Natural killer cell treated with Interleukin-12 subunit alpha and Interleukin-12 subunit beta and Interleukin-15 and Interleukin-18, amount 100 ng/mL, for 72 hours (primary cell): ENCODE results near the gene PCK2. TPM values are rescaled to one million over a fixed set of nuclear protein-coding genes. Genes with fewer than 3 reads are reported as not detected.
"Not testable (repeated sequence)": the region's sequence is repeated elsewhere in the genome, so short reads cannot be mapped to it uniquely, and the experiment has no call there.

ENCODE experiments used
- ATAC-seq, 2 donors: fragments of 150-1000 bp; cut with Tn5 transposase in 1 of 2; sonication (Bioruptor Pico), chemical (Tn5 transposase) in 1 of 2; 2 replicates each; pipeline ENCODE4 v1.10.0; 2021
- DNase-seq: peaks from one replicate; pipeline ENCODE4 v3.0.0; 2022; ENCODE audit warnings: low spot score
- H3K27ac Mint-ChIP-seq, 2 donors: 1 replicate in 1 of 2; 2 replicates in 1 of 2; pipeline ENCODE4 v1.8.0; 2022; ENCODE audit warnings: mixed read lengths in 2 of 2, mild to moderate bottlenecking in 1 of 2, moderate library complexity in 1 of 2
- H3K27me3 Mint-ChIP-seq, 2 donors: 1 replicate in 1 of 2; 2 replicates in 1 of 2; pipeline ENCODE4 v1.8.0; 2022; ENCODE audit warnings: mixed read lengths in 2 of 2
- H3K36me3 Mint-ChIP-seq: one replicate; pipeline ENCODE4 v1.8.0; 2022; ENCODE audit warnings: mixed read lengths
- H3K4me1 Mint-ChIP-seq, 2 donors: 1 replicate in 1 of 2; 2 replicates in 1 of 2; pipeline ENCODE4 v1.8.0; 2022; ENCODE audit warnings: low read depth in 2 of 2, mixed read lengths in 2 of 2, mild to moderate bottlenecking in 1 of 2
- H3K4me3 Mint-ChIP-seq: one replicate; pipeline ENCODE4 v1.8.0; 2022; ENCODE audit warnings: mixed read lengths
- H3K9me3 Mint-ChIP-seq: 2 replicates; pipeline ENCODE4 v1.8.0; 2022; ENCODE audit warnings: mixed read lengths
- total RNA-seq, 2 donors: library from RNA; stranded (reverse); gene quantifications; one replicate each; pipeline ENCODE4 v1.2.3, GENCODE V29; 2022

The PCK2 gene
- total RNA-seq, 2 donors from 2014 or later: 30.4 to 68.3 TPM

DNA sequence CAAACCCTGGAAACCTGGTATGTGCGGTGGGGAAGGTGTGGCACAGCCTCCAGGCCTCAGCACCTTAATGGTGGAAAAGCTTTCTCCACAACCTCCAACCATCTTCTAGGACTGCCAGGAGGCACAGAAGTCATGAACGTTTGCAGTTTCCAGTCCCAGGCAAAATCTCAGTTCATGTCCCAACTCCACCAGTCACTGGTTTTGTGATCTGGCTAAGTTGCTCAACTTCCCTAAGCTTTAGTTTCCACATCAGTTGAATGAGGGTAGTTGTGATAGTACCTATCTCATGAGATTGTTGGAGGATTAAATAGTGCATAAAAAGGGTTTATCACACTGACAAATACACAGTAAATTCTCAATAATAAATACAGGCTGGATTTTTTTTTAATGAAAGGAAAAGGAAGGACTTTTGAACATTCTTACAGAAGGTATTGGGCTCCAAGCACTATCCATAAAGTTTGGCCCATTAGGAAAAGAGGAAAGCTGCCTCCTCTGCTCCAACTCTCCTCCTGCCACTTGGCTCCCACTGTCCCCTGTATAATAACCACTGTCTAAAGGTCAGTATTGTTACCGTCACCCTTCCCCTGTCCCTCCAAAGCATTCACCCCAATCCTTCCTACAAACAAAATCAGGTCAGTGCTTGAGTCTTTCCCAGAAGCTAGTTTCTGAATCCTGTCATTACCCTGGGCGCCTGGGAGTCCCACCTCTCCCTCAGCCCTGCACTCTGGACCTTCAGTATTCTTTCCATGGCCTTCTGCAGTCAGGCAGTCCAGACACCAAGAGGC is 6.3 kb downstream of the PCK2 start:
- Mint-ChIP-seq H3K27ac (no peak overlapping the region), H3K36me3 (peaks cover 6% of the 10 kb centered on the region), H3K9me3 (no peaks in the 10 kb centered on the region), H3K4me1 (peaks cover 10 to 12% of the 10 kb centered on the region in 2 donors), H3K27me3 (no peaks in the 10 kb centered on the region), H3K4me3 (no peak overlapping the region)
- ATAC-seq: no peak
- DNase-seq: no peak

DNA sequence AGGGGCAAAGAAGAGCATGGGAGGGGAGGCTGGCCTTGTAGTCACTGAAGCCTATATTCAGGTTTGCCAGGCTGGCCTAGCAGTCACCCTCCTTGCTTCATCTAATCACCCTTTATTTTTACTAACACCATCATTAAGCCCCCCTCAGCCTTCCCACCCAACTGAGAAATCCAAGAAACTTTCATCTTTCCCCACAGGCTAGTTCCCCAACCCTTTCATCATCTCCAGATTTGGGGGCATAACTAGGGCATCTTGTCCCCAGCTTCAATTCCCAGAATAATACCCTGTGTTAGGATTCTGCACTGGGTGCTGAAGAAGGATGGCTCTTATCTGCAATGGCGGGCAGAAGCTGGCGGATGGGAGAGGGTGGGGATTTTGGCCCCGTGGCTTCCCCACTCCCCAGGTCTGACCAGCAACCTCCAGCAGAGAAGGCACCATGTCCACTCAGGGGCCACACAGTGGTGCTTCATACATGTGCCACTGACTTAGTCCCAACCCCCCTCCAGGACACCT is 6.9 kb downstream of the PCK2 start:
- H3K4me3 Mint-ChIP-seq: no peak overlapping the region
- peaks cover 6% of the 10 kb centered on the region for H3K36me3 Mint-ChIP-seq
- DNase-seq (no peak), ATAC-seq (no peak)
- no peak overlapping the region for H3K27ac Mint-ChIP-seq
- no peaks in the 10 kb centered on the region for H3K27me3 Mint-ChIP-seq
- H3K4me1 Mint-ChIP-seq: peaks cover 6 to 9% of the 10 kb centered on the region in 2 donors
- no peaks in the 10 kb centered on the region for H3K9me3 Mint-ChIP-seq

DNA sequence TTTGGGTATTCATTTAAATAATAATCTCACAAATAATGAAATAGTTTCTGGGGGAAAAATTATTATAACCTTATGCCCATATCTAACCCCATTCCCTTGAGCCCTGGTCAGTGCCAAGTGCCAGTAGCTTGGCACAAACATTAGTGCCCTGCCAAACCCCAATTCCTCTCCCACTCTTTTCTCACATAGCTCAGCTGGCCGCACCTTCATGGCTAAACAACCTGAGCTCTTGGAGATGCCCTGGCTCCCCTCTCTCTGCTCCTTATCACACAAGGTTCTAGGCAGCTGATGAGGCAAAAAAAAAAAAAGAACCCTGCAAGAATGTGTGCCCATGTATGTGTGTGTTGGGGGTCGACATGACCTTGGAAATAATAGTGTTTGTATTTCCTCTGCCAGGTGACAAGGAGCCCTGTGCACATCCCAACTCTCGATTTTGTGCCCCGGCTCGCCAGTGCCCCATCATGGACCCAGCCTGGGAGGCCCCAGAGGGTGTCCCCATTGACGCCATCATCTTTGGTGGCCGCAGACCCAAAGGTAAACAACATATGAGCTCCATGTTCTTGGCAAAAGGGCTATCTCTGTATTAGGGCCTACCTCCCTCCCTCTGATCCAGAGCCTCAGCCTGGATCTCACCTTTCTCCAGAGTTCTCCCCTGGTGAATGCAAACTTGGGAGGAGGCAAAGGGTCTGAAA is 8.4 kb downstream of the PCK2 start:
- Mint-ChIP-seq H3K9me3 (no peaks in the 10 kb centered on the region), H3K36me3 (peaks cover 6% of the 10 kb centered on the region), H3K4me3 (no peak overlapping the region), H3K27me3 (no peaks in the 10 kb centered on the region), H3K27ac (no peak overlapping the region), H3K4me1 (peaks cover 0 to 4% of the 10 kb centered on the region in 2 donors)
- DNase-seq (no peak), ATAC-seq (no peak)

DNA sequence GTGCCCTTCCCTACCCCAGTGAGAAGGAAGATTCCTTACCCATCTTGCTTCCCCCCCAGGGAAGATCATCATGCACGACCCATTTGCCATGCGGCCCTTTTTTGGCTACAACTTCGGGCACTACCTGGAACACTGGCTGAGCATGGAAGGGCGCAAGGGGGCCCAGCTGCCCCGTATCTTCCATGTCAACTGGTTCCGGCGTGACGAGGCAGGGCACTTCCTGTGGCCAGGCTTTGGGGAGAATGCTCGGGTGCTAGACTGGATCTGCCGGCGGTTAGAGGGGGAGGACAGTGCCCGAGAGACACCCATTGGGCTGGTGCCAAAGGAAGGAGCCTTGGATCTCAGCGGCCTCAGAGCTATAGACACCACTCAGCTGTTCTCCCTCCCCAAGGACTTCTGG is 9.3 kb downstream of the PCK2 start:
- Mint-ChIP-seq H3K27me3 (no peaks in the 10 kb centered on the region), H3K4me3 (no peak overlapping the region), H3K4me1 (peaks cover under 1 to 5% of the 10 kb centered on the region in 2 donors), H3K36me3 (peaks cover 6% of the 10 kb centered on the region), H3K9me3 (no peaks in the 10 kb centered on the region), H3K27ac (no peak overlapping the region)
- no peak for ATAC-seq
- no peak for DNase-seq

DNA sequence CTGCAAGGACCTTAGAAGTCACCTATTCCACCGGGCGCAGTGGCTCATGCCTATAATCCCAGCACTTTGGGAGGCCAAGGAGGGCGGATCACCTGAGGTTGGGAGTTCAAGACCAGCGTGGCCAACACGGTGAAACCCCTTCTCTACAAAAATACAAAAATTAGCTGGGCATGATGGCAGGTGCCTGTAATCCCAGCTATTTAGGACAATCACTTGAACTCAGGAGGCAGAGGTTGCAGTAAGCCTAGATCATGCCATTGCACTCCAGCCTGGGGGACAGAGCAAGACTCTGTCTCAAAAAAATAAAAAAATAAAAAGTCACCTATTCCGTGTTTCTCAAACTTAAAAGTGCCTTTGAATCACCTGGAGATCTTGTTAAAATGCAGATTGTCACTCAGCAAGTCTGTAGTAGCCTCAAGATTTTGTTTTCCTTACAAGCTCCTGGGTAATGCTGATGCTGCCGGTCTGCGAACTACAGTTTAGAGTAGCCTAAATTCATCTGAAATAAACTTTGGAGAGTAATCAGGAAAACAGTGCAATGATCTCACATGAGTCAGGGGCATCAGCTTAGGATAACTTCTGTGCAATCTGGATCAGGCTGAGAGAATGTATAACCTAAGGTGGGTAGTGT is 11.6 kb downstream of the PCK2 start:
- H3K27ac Mint-ChIP-seq, H3K27me3 Mint-ChIP-seq, H3K4me3 Mint-ChIP-seq, H3K9me3 Mint-ChIP-seq, ATAC-seq, H3K36me3 Mint-ChIP-seq, DNase-seq: not testable (repeated sequence)
- H3K4me1 Mint-ChIP-seq: peaks cover 6 to 13% of the 10 kb centered on the region in 2 donors

DNA sequence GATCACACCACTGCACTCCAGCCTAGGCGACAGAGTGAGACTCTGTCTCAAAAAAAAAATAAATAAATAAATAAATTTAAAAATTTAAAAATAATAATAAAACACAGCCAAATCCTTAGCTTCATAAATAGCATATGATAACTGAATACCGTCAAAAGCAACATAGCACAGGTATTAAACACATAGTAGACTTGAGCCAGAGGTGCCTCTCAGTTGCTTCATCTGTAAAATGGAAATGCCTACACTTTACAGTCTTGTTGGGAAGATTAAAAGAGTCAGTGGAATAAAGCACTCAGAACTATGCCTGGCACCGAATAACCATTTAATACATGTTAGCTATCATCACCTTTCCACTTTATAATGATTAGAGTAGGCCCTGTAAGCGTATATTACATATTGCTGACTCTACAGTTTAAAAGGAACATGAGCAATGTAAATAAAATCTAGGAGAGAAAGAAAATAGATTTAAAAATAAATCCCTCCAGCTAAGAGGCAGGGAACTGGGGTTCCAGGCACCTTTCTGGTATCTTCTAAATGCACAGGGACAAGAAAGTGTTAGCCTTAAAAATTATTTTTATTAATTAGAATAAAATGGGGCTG is 12.7 kb downstream of the PCK2 start:
- Mint-ChIP-seq H3K4me3 (no peak overlapping the region), H3K27me3 (no peaks in the 10 kb centered on the region), H3K4me1 (peaks cover 6 to 13% of the 10 kb centered on the region in 2 donors), H3K36me3 (peaks cover 6% of the 10 kb centered on the region), H3K27ac (no peak overlapping the region), H3K9me3 (no peaks in the 10 kb centered on the region)
- ATAC-seq: no peak
- DNase-seq: no peak

DNA sequence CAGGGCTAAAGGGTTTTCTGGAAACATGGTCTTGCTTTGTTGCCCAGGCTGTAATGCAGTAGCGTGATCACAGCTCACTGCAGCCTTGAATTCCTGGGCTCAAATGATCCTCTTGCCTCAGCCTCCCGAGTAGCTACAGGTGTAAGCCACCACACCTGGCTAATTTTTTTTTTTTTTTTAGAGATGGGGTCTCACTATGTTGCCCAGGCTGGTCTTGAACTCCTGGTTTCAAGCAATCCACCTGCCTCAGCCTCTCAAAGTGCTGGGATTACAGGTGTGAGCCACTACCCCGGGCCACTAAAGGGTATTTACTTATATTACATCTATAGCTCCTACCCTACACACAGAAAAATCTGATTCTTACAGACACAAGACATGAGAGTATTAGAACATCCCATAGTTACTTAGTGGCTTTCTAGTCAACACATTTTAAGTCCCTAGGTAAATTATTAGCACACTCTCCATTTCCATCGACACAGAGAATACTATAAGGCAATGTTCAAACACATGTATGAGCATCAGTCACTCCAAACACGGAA is 14.3 kb downstream of the PCK2 start:
- Mint-ChIP-seq H3K4me3 (peak overlapping the region; percentile 21), H3K27me3 (no peaks in the 10 kb centered on the region), H3K4me1 (peaks cover 6 to 13% of the 10 kb centered on the region in 2 donors), H3K27ac (peak overlapping the region; percentile 82 to 93), H3K36me3 (peaks cover 6% of the 10 kb centered on the region), H3K9me3 (no peaks in the 10 kb centered on the region)
- ATAC-seq: peak in 1 of 2 donors; percentile 4
- no peak for DNase-seq

DNA sequence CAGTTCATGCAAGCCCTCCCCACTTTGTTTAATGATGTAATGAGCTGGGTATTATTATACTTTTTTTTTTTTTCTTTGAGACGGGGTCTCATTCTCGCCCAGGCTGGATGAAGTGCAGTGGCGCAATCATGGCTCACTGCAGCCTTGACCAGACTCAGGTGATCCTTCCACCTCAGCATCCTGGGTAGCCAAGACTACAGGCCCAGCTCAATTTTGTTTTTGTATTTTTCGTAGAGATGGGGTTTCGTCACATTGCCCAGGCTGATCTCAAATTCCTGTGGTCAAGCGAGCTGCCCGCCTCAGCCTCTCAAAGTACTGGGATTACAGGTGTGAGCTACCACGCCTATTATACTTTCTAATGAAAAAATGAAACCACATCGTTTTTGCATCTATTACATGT is 15.9 kb downstream of the PCK2 start:
- peaks cover 8 to 13% of the 10 kb centered on the region in 2 donors for H3K4me1 Mint-ChIP-seq
- DNase-seq (no peak), ATAC-seq (no peak)
- H3K27me3 Mint-ChIP-seq: no peaks in the 10 kb centered on the region
- H3K27ac Mint-ChIP-seq: peak overlapping the region; percentile 82 to 93
- H3K4me3 Mint-ChIP-seq: no peak overlapping the region
- H3K9me3 Mint-ChIP-seq: no peaks in the 10 kb centered on the region
- H3K36me3 Mint-ChIP-seq: no peaks in the 10 kb centered on the region

DNA sequence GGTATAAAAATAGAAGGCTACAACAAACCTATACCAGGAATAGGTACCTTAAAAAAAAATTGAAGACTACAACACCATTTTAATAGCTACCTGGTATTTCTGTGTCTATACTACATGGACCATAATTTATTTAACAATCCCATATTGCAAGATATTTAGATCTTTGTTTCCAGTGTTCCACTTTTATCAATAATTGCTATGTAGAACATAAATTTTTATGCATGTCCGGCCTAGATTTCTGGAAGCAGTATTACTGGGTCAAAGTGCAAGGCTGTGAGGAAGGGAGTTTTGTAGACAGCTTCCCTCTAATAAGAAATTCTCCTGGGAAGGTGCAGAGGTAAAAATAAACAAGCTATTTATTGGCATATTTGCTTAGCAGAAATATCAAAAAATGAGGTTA is 16.4 kb downstream of the PCK2 start:
- Mint-ChIP-seq H3K9me3 (no peaks in the 10 kb centered on the region), H3K4me3 (no peak overlapping the region), H3K36me3 (no peaks in the 10 kb centered on the region), H3K27me3 (no peaks in the 10 kb centered on the region), H3K27ac (peak overlapping the region in 1 of 2 donors; percentile 93), H3K4me1 (peaks cover 13 to 18% of the 10 kb centered on the region in 2 donors)
- DNase-seq: no peak
- no peak for ATAC-seq

DNA sequence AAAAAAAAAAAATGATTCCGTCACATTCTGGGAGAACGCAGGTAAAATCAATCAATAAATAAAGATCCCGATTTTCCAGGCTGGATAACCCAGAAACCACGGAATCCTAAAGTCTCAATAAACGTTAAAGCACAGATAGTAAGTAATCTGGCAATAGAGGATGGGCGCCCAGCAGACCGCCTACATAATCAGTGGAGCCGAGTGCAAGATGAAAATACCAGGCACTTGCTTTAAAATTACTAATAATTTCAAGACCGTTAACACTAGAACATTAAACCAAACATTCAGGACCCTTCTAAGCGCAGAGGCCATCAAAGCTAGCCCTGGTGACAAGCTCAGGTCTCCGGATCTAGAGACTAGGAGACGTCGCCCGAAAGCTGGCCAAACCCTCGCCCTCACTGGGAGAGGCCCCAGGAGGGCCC is 19.3 kb downstream of the PCK2 start:
- DNase-seq: no peak
- Mint-ChIP-seq H3K27ac (peak overlapping the region; percentile 94 to 100), H3K4me3 (peak overlapping the region; percentile 98), H3K27me3 (no peaks in the 10 kb centered on the region), H3K4me1 (peaks cover 27 to 28% of the 10 kb centered on the region in 2 donors), H3K36me3 (peaks cover 7% of the 10 kb centered on the region), H3K9me3 (no peaks in the 10 kb centered on the region)
- ATAC-seq: no peak

DNA sequence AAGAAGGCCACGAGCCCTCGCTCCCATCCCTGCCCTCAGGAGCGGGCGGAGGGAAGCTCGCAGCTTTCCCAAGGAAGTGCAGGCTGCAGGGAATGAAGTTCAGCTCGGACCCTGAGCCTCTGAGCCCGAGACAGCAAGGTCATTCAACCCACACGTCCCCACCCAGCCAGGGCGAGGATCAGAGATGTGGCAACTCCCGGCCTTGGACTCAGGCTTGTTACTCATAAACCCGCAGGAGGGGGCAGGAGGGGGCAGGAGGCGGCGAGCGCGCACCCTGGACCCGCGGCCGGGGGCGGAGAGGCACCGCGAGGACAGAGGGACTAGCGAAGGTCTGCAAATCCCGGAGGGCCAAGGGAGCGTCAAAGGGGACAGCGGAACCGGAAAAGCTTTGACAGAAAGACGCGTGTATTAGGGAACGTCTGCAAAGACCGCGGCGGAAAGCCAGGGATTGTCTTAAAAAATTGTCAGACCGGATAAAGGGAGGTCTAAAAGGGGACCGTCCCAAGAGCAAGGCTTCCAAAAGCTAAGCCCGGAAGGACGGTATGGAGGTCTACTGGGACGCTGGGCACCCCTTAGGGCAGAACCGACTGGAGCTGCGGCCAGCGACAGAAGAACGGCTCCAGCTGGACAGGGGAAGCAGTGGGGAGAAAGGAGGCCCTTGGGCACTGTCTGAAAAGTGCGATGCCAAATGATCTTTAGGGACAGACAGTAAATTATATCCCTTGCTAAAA is 19.9 kb downstream of the PCK2 start:
- ATAC-seq (peak; percentile 54 to 66), DNase-seq (peak; percentile 92)
- H3K36me3 Mint-ChIP-seq: peaks cover 12% of the 10 kb centered on the region
- H3K9me3 Mint-ChIP-seq: no peaks in the 10 kb centered on the region
- peaks cover 22 to 25% of the 10 kb centered on the region in 2 donors for H3K4me1 Mint-ChIP-seq
- peak overlapping the region; percentile 98 for H3K4me3 Mint-ChIP-seq
- H3K27ac Mint-ChIP-seq: peak overlapping the region; percentile 94 to 100
- H3K27me3 Mint-ChIP-seq: no peaks in the 10 kb centered on the region

DNA sequence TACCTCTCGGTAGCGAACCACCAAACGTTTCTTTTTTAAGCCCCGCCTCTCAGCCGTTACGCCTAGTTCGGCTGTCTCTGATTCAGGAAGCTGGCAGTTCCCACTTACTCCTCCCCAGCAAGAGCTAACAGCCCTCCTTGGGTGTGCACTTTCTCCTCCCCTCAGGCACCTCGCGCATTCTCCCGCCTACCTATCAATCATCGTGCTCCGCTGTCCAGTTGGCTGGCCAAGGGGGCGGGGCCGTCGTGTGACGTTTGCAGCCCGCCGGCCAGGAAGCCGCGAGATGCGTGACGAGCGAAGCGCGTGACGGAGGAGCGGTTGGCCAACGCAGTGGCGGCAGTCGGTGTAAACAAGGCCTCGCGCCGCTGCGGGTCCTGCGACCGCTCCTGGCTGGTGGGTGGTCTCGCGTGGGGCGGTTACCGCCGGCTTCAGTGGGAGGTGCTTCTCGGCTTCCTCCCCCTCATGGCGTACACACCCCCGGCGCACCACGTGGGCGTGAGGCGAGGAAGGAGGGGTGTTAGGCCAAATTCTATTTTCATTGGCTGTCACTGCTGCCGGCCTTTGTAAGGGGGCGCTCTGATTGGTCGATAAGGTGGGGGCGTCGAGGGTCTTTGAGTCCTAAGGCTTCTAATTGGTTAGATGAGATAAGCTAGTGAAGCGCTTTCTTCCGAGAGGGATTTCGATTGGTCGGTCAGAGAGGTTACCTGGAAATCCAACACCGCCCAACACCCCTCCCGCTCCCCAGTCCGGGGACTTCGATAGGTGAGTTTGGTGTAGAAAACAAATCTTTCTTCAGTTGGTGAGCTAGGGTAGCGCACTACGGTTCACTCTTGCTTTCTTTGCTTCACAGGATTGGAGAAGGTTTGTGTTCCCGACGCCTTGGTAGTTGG is 20.7 kb downstream of the PCK2 start, which contains the start of the genes DCAF11 and NRL:
Gene DCAF11, plus strand, starts transcription at position 246 of the 890 bp plus-strand sequence. CDS start 818 bp downstream, outside the sequence.
Gene NRL, minus strand, starts transcription at position 418 of the 890 bp plus-strand sequence. CDS start 32,101 bp downstream, outside the sequence.
- H3K27me3 Mint-ChIP-seq: no peaks in the 10 kb centered on the region
- no peaks in the 10 kb centered on the region for H3K9me3 Mint-ChIP-seq
- peaks cover 12% of the 10 kb centered on the region for H3K36me3 Mint-ChIP-seq
- H3K4me1 Mint-ChIP-seq: peaks cover 19 to 24% of the 10 kb centered on the region in 2 donors
- DNase-seq (peak; percentile 100), ATAC-seq (peak; percentile 94)
- H3K4me3 Mint-ChIP-seq: peak within 1 kb of the TSS; percentile 98
- peak within 1 kb of the TSS; percentile 94 to 100 for H3K27ac Mint-ChIP-seq
